Skin epidermis (tissue), 12 donors: Measurements from ENCODE around the gene KASH5.
"Not testable (repeated sequence)": the region's sequence is repeated elsewhere in the genome, so short reads cannot be mapped to it uniquely, and the experiment has no call there.

ENCODE experiments used
- H3K27ac ChIP-seq, 21 experiments: fragments of 200-600 bp; sonication (generic) in 11 of 21; one replicate each; pipeline ENCODE4 v1.5.0; 2020; ENCODE audit warnings: mild to moderate bottlenecking in 3 of 21, inconsistent platforms in 2 of 21, moderate library complexity in 2 of 21
- H3K4me3 ChIP-seq, 7 experiments: fragments of 200-600 bp; sonication (generic) in 2 of 7; one replicate each; pipeline ENCODE4 v1.5.0; 2020; ENCODE audit warnings: inconsistent platforms in 2 of 7, mild to moderate bottlenecking in 2 of 7, moderate library complexity in 1 of 7

The KASH5 gene

DNA sequence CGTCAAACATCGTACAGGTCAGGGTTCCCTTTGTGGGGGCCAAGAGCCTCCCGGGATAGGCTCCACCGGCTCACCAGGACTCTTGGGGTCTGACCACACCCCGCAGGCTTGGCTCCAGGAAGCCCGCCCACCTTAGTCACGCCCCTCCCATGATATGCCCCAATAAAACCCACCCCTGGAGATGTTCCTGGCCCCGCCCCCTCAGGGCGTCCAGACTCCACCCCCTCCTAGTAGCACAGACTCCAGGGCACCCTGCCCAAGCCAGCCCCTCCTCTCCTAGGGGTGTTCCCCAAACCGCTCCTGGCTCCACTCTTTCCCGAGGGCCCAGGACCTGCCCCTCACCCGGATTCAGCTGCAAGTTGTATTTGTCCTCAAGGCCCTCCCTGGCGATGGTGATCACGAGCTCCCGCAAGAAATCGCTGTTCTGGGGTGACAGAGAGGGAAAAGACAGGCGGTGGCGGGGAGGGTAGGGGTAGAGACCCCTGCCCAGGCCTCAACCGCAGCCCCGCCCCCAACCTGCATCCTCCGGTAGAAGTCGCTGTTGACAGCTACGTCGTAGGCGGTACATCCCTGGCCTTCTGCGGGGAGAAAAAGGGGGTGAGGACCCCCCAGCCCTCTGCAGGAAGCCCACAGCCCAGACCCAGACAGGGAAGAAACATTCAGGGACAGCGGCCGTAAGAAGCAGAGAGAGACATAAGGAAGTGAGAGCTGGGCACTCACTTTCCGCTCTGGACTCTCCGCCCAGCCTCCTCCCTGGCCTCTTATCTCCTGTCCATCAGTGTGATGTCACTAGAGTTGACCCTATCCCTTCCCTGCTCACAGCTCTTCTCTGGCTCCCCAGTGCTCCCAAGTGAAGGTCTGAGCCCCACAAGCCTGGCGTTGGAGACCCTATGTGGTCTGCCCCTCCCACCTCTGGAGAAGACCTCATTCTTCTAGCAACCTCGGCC, 59.7 kb downstream of the KASH5 start:
- Histone ChIP-seq H3K4me3 (no peak overlapping the region), H3K27ac (peak overlapping the region in 3 of 21 experiments; percentile 11 to 41 (median 28))

- Histone ChIP-seq H3K27ac (peak overlapping the region in 1 of 21 experiments; percentile 28), H3K4me3 (no peak overlapping the region)
These were observed 60.4 kb downstream of the KASH5 start for GRCh38 chr19:49448432-49448786.

- peak overlapping the region in 2 of 21 experiments; percentile 81 to 83 for H3K27ac ChIP-seq
- peak overlapping the region in 2 of 7 experiments; percentile 68 to 89 for H3K4me3 ChIP-seq
These were observed 62.4 kb downstream of the KASH5 start for GRCh38 chr19:49450405-49450804.

- Histone ChIP-seq H3K27ac (peak within 1 kb of the TSS in 20 of 21 experiments; percentile 80 to 98 (median 95)), H3K4me3 (peak within 1 kb of the TSS; percentile 63 to 93 (median 81))
These were observed 63.6 kb downstream of the KASH5 start, which contains the start of gene PIH1D1 for GRCh38 chr19:49451430-49452181. TSS of gene PIH1D1 (minus strand) at chr19:49451814. CDS start at chr19:49451574, 240 bp downstream.

- Histone ChIP-seq H3K27ac (peak within 1 kb of the TSS; percentile 59 to 98 (median 95)), H3K4me3 (peak within 1 kb of the TSS; percentile 42 to 58 (median 53))
These were observed 65.1 kb downstream of the KASH5 start, which contains the start of gene ALDH16A1 for GRCh38 chr19:49453013-49453756. TSS of gene ALDH16A1 (plus strand) at chr19:49453225. CDS start at chr19:49453332, 107 bp downstream.

DNA sequence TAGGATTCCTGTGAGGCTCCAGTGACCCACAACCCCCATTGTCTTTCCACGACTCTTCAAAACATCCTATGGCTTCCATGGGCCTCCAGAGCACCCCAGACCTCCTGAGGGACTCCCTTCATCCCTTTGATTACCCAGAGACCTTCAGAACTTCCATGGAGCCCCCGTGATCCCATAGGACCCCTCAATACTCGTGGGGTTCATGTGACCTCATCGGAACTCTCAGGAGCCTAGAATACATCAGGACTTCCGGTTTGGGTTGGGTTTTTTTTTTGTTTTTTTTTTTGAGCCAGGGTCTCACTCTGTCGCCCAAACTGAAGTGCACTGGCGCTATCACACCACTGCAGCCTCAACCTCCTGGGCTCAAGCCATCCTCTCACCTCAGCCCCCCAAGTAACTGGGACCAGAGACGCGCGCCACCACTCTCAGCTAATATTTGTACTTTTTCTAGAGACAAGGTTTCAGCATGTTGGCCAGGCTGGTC, 65.8 kb downstream of the KASH5 start:
- H3K4me3 ChIP-seq: peak overlapping the region; percentile 42 to 58 (median 53)
- peak overlapping the region; percentile 59 to 98 (median 95) for H3K27ac ChIP-seq

DNA sequence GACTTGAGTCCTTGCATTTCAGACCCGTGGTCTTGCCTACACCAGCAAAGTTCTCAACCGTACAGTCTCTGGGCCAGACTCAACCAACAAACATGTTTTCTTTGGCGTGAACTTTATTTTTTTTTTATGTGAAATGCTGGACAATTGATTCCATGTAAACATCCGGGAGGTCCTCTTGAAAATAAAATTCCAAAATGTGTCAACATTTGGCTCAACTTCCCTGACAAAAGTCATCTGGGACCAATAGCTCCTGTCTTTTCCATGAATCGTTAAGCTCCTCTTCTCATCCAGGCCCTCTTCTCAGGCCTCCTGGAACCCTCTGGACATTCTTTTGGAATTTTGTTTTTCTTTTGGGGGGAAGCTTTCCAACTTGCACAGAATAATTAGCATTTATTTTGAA, 67.7 kb downstream of the KASH5 start:
- H3K27ac ChIP-seq: peak overlapping the region in 18 of 21 experiments; percentile 2 to 80 (median 54)
- H3K4me3 ChIP-seq: no peak overlapping the region

- no peak overlapping the region for H3K4me3 ChIP-seq
- peak overlapping the region in 17 of 21 experiments; percentile 21 to 80 (median 58) for H3K27ac ChIP-seq
These were observed 68.3 kb downstream of the KASH5 start for GRCh38 chr19:49456326-49456725.

DNA sequence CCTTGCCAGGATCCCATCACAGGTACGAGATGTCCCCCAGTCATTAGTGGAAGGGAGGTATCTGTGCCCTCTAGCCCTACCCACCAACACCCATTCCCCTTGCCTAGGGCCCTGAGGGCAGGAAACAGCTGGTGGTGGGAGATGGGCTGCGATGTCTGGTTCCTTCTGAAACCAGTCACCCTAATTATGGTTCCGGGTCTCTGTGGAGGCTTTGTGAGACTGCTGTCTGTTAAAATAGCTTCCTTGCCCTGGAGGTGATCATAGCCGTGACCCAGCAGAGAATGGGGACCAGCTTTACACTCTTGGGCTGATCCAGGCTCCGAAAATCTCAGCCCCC, 70.5 kb downstream of the KASH5 start:
- H3K4me3 ChIP-seq: no peak overlapping the region
- peak overlapping the region in 20 of 21 experiments; percentile 11 to 88 (median 63) for H3K27ac ChIP-seq

DNA sequence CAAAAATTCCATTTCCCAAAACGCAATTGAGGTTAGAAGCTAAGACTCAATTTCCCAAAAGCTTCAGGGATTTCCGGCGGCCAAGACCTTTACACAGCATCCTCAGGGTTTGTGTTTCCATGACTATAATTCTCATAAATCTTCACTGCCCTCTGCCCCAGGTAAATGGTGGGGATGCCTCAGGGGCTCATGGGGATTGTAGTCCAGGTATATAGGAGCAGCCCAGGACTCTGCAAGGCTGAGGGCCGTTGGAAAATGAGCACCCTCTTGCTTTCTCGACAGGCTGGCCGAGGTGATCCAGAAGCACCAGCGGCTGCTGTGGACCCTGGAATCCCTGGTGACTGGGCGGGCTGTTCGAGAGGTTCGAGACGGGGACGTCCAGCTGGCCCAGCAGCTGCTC, 71.3 kb downstream of the KASH5 start:
- Histone ChIP-seq H3K27ac (peak overlapping the region in 3 of 21 experiments; percentile 22 to 80 (median 65)), H3K4me3 (no peak overlapping the region)

DNA sequence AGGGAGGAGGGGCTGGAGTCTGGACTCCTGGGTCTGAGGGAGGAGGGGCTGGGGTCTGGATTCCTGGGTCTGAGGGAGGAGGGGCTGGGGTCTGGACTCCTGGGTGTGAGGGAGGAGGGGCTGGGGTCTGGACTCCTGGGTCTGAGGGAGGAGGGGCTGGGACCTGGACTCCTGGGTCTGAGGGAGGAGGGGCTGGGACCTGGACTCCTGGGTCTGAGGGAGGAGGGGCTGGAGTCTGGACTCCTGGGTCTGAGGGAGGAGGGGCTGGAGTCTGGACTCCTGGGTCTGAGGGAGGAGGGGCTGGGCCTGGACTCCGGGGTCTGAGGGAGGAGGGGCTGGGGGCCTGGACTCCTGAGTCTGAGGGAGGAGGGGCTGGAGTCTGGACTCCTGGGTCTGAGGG, 73.1 kb downstream of the KASH5 start:
- peak overlapping the region in 2 of 21 experiments; percentile 23 to 47 for H3K27ac ChIP-seq
- not testable (repeated sequence) for H3K4me3 ChIP-seq

- Histone ChIP-seq H3K27ac (peak overlapping the region in 1 of 21 experiments; percentile 47), H3K4me3 (no peak overlapping the region)
These were observed 73.6 kb downstream of the KASH5 start for GRCh38 chr19:49461656-49462055.

- Histone ChIP-seq H3K4me3 (no peak overlapping the region), H3K27ac (no peak overlapping the region)
These were observed 74.4 kb downstream of the KASH5 start for GRCh38 chr19:49462492-49462891.

GRCh38 chr19:49463960-49464740, 76.1 kb downstream of the KASH5 start:
- H3K4me3 ChIP-seq: no peak overlapping the region

DNA sequence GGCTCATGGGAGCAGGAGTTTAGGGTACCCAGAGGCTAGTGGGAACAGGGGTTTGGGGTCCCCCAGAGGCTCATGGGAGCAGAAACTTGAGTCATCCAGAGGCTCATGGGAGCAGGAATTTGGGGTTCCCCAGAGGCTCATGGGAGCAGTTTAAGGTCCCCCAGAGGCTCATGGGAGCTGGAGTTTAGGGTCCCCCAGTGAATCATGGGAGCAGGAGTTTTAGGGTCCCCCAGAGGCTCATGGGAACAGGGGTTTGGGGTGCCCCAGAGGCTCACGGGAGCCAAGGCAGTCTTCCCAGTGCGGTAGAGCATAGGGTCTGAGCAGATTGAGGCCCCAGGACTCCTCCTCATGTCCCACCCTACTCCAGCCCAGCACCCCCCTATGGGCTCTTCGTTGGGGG, 77.3 kb downstream of the KASH5 start:
- Histone ChIP-seq H3K4me3 (no peak overlapping the region), H3K27ac (peak overlapping the region in 5 of 21 experiments; percentile 2 to 58 (median 25))

More at GRCh38 chr19:49463960-49464740, 76.1 kb downstream of the KASH5 start:
- H3K27ac ChIP-seq: no peak overlapping the region
